ENCODE results near the gene ARMC2. TPM values are rescaled to one million over a fixed set of nuclear protein-coding genes. Genes with fewer than 3 reads are reported as not detected.
"Not testable (repeated sequence)": the region's sequence is repeated elsewhere in the genome, so short reads cannot be mapped to it uniquely, and the experiment has no call there.

The ARMC2 gene
- total RNA-seq, 2 experiments from 2014 or later, result 12.2 to 15.3 TPM

DNA sequence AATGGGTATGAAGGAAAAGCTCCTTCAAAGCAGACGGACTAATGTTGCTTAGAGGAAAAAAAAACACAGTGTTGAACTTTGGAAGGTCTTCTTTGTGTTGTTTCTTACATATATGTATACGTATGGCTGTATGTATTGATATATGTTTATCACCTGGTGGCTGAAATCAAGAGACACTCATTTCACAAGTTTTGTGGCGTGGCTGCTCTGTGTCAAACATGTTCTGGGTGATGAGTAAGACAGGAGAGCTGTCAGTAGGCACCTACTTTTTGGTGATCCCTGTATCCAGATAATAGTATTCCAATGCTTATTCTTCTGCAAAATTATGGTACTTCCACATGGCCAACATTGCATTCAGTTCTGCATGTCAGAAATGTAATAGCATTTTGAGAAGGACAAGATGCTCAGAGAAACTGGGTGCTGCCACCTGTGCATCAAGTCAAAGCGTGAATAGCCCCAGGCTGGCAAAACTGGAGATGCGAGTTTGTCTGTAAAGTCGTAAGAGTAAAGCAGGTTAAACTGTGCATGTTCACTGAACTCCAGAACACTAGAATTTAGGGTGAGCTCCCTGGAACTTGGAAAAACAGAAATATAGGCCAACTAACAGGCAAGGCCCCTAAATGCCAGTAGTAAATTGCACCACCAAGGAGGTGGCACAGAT is 67.9 kb downstream of the ARMC2 start:
- H3K9me3 Mint-ChIP-seq, result no peaks in the 10 kb centered on the region
- POLR2A ChIA-PET, result no interaction called here
- H3K27ac Mint-ChIP-seq, result no peak overlapping the region
- H3K27me3 Mint-ChIP-seq, result peaks cover 12% of the 10 kb centered on the region
- H3K4me3 Mint-ChIP-seq, result no peak overlapping the region
- peaks cover 13% of the 10 kb centered on the region for H3K4me1 Mint-ChIP-seq
- ATAC-seq (ENCODE audit: low read depth) (no peak), DNase-seq (no peak)
- H3K36me3 Mint-ChIP-seq, result peaks cover 4% of the 10 kb centered on the region

DNA sequence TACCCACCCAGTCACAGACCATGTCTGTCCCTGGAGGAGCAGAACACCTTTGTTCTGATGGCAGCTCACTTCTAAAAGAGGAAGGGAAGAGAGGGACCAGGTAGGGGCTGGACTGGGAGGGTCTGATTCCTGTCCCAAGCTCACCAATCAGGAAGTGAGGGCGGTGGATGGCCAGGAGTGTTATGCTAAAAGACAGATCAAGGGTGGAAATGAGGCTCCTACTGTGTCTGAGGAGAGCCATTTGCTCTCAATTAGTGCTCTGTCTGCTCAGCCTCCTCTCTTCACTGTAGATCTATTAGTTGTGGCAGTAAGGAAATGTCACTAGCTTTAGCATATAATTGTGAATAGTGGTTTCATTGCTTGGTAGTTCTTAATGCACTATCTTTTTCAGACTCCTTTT is 72.5 kb downstream of the ARMC2 start:
- no peak for DNase-seq
- H3K4me3 Mint-ChIP-seq, result no peak overlapping the region
- no peak for ATAC-seq (ENCODE audit: low read depth)
- peaks cover 14% of the 10 kb centered on the region for H3K27me3 Mint-ChIP-seq
- peaks cover 28% of the 10 kb centered on the region for H3K36me3 Mint-ChIP-seq
- POLR2A ChIA-PET, result interaction anchor here (0.8 to 1.5 kb wide), 4 partner anchors 16 to 119 kb away, joined by 3 read pairs; no protein-coding TSS in a partner anchor
- peaks cover 3% of the 10 kb centered on the region for H3K9me3 Mint-ChIP-seq
- H3K27ac Mint-ChIP-seq, result peak overlapping the region; percentile 14
- H3K4me1 Mint-ChIP-seq, result peaks cover 32% of the 10 kb centered on the region

DNA sequence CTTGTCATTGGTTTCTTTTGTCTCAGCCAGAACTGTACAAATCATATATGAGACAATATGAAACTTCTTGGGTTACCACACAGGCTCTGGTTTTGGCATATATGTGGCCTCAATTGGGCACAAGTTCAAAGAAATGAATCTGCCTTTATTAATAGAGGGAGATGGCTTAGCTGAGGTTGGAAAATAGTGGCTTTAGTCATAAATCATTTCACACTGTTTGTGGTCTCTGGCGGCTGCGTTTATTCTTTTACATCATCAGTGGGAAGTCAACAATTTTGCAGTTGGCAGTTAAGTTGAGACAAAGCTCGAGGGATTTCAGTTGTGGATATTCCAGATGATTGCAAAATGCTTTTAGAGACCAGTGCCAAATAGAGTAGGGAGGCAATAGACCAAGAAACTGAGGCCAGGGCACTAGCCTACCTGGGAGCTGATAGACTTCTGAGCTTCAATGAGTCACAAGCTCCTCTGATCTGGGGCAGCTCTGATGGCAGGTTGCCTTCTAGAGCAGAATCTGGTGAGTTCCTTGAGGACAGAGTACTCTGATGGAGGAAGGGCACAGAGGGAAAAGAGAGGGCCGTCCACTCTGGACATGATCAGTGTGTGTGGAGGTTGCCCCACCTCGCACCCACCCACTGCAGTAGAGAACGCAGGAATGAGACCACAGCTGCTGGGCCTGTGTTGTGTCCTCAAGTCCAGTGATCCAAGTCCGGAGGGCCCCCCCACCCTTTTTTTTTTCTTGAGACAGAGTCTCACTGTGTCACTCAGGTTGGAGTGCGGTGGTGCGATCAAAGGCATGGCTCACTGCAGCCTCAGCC is 73.5 kb downstream of the ARMC2 start:
- Mint-ChIP-seq H3K27ac (peak overlapping the region; percentile 18), H3K9me3 (peaks cover 4% of the 10 kb centered on the region), H3K27me3 (peaks cover 14% of the 10 kb centered on the region), H3K36me3 (peaks cover 29% of the 10 kb centered on the region), H3K4me3 (peak overlapping the region; percentile 26), H3K4me1 (peaks cover 32% of the 10 kb centered on the region)
- POLR2A ChIA-PET, result interaction anchor here (0.8 to 1.5 kb wide), 2 partner anchors 17 to 19 kb away, joined by 3 read pairs; no protein-coding TSS in a partner anchor
- DNase-seq, result no peak
- peak; percentile 65 for ATAC-seq (ENCODE audit: low read depth)

DNA sequence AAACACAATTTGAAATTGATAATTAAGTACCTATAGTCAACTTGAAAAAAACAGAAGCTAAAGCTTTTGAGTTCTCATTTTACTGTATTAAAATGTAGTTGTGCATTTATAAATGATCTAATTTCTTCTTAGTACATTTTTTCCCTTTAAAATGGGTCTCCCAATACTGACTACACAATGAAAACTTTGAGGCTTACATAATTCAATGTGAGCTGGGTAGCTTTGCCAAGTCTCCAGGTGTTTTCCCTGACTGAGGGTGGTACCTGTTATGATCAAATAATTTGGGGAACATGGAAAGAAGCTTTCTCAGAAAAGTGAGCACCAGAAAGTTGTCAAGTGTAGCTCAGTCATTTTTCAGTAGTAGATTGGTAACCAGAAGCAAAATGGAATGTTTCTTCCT is 74.3 kb downstream of the ARMC2 start:
- ATAC-seq (ENCODE audit: low read depth) (no peak), DNase-seq (no peak)
- peaks cover 11% of the 10 kb centered on the region for H3K27me3 Mint-ChIP-seq
- peaks cover 4% of the 10 kb centered on the region for H3K9me3 Mint-ChIP-seq
- H3K36me3 Mint-ChIP-seq, result peaks cover 28% of the 10 kb centered on the region
- no peak overlapping the region for H3K4me3 Mint-ChIP-seq
- H3K4me1 Mint-ChIP-seq, result peaks cover 32% of the 10 kb centered on the region
- POLR2A ChIA-PET, result interaction anchor here (0.7 to 2.1 kb wide), 3 partner anchors 8 to 93 kb away, joined by 4 to 7 read pairs (median 5); no protein-coding TSS in a partner anchor
- no peak overlapping the region for H3K27ac Mint-ChIP-seq

DNA sequence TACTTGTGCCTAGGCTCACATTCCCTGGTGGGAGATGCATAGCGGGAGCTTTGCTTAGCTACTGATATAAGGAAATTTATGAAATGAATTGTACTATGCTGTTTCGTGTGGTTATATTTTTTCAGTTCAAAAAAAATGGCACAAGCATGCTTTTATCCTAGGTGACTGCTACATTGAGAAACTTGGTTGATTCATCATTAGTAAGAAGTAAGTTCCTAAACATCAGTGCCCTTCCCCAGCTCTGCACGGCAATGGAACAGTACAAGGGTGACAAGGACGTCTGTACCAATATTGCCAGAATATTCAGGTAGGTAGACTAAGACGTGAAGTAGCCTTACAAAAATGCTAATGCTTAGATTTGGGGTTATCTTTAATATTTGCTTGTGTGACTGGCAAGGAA is 79.7 kb downstream of the ARMC2 start:
- peaks cover 19% of the 10 kb centered on the region for H3K36me3 Mint-ChIP-seq
- H3K27ac Mint-ChIP-seq, result no peak overlapping the region
- peaks cover 12% of the 10 kb centered on the region for H3K4me1 Mint-ChIP-seq
- peaks cover 6% of the 10 kb centered on the region for H3K9me3 Mint-ChIP-seq
- no peak overlapping the region for H3K4me3 Mint-ChIP-seq
- H3K27me3 Mint-ChIP-seq, result peaks cover 7% of the 10 kb centered on the region
- ATAC-seq (ENCODE audit: low read depth), result no peak
- no peak for DNase-seq
- POLR2A ChIA-PET, result interaction anchor here (1.5 kb wide), 1 partner anchor 10 kb away, joined by 3 read pairs; no protein-coding TSS in a partner anchor

DNA sequence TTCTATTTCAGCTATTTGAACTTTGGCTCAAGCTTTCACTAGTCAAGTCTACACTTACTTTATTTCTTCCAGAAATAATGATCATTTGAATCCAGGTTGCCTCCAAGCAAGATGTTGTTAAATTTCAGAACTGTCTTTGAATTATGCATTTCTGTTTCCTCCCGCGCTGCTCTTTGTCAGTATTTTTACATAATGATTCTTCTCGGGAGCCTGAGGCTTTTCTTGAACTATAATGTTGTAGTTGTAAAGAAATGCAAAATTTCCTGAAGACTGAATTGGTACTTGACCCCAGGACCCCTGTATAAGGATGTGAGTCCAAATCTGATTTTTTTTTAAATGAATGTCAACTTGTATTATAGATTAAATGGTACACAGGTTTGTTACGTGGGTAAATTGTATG is 80.4 kb downstream of the ARMC2 start:
- H3K4me1 Mint-ChIP-seq, result peaks cover 11% of the 10 kb centered on the region
- POLR2A ChIA-PET, result interaction anchor here (1.5 kb wide), 1 partner anchor 11 kb away, joined by 3 read pairs; no protein-coding TSS in a partner anchor
- DNase-seq (no peak), ATAC-seq (ENCODE audit: low read depth) (no peak)
- H3K36me3 Mint-ChIP-seq, result peaks cover 23% of the 10 kb centered on the region
- H3K4me3 Mint-ChIP-seq, result no peak overlapping the region
- H3K9me3 Mint-ChIP-seq, result peaks cover 6% of the 10 kb centered on the region
- no peak overlapping the region for H3K27ac Mint-ChIP-seq
- H3K27me3 Mint-ChIP-seq, result peaks cover 6% of the 10 kb centered on the region

DNA sequence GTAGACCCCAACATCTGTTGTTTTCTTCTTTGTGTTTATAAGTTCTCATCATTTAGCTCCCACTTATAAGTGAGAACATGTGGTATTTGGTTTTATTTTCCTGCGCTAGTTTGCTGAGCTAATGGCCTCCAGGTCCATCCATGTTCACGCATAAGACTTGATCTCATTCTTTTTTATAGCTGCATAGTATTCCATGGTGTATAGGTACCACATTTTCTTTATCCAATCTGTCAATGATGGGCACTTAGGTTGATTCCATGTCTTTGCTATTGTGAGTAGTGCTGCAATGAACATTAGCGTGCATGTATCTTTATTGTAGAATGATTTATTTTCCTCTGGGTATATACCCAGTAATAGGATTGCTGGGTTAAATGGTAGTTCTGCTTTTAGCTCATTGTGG is 82.9 kb downstream of the ARMC2 start:
- POLR2A ChIA-PET, H3K36me3 Mint-ChIP-seq, H3K4me1 Mint-ChIP-seq: not testable (repeated sequence)

DNA sequence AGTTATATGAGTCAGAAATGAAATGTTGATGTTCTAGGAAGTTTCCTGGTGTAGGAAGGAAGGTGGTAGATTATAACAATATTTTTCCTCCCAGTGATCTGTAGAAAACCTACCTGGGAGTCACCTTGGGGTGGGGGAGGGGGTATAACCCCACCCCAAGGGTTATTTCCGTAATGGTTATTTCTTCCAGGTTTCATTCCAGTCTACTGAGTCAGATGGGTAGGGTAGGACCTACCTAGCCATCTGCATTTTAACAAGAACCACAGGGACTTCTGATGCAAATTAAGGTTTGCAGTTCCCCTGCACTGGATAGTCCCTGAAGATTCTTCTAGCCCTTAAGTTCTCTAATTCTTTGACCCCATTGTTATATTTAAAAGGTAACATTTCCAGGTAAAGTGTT is 88.9 kb downstream of the ARMC2 start:
- ATAC-seq (ENCODE audit: low read depth) (no peak), DNase-seq (no peak)
- Mint-ChIP-seq H3K27me3 (no peaks in the 10 kb centered on the region), H3K27ac (no peak overlapping the region), H3K4me3 (no peak overlapping the region), H3K9me3 (peaks cover 4% of the 10 kb centered on the region), H3K36me3 (peaks cover 23% of the 10 kb centered on the region), H3K4me1 (peaks cover 9% of the 10 kb centered on the region)
- POLR2A ChIA-PET, result no interaction called here

More for the DNA sequence above, 82.9 kb downstream of the ARMC2 start:
- H3K27me3 Mint-ChIP-seq; H3K27ac Mint-ChIP-seq; H3K4me3 Mint-ChIP-seq; DNase-seq; ATAC-seq (ENCODE audit: low read depth); H3K9me3 Mint-ChIP-seq: not testable (repeated sequence)

DNA sequence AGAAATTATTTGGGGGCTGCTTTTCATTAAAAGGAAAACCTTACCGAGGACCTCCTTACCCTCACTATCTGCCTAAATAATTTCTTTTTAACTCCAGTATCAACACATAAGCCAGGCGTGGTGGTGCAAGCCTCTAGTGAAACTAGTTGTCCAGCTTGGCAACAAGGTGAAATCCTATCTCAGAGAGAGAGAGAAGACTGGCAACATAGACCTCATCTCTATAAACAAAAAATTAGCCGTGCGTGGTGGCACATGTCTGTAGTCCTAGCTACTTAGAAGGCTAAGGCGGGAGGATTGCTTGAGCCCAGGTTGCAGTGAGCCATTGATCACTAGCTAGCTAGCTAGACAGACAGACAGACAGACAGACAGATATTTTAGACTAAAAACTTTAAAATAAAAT is 92.5 kb downstream of the ARMC2 start:
- no peaks in the 10 kb centered on the region for H3K27me3 Mint-ChIP-seq
- no peak overlapping the region for H3K27ac Mint-ChIP-seq
- no peak overlapping the region for H3K4me3 Mint-ChIP-seq
- H3K9me3 Mint-ChIP-seq, result peaks cover 3% of the 10 kb centered on the region
- H3K36me3 Mint-ChIP-seq, result peaks cover 17% of the 10 kb centered on the region
- H3K4me1 Mint-ChIP-seq, result peaks cover 23% of the 10 kb centered on the region
- POLR2A ChIA-PET, result interaction anchor here (0.6 to 2.2 kb wide), 2 partner anchors 17 to 119 kb away, joined by 3 to 7 read pairs; no protein-coding TSS in a partner anchor
- no peak for ATAC-seq (ENCODE audit: low read depth)
- DNase-seq, result no peak

DNA sequence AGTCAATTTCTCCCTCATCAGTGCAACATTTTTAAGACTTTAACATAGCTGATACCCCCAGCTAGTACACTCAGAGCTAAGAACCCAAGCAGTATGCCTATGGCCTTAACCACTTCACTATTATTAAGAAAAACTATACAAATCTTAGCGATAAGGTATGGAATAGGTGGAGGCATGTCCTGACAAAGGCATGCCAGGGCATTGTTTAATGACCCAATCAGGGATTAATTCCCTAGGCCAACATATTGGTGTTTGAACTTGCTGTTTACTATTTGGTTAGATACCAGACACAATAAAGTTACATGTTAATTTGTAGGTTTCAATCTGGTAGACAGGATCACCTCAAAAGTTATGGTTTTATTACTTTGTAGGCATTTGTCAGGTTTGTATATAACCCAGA is 93.1 kb downstream of the ARMC2 start:
- H3K27me3 Mint-ChIP-seq, result no peaks in the 10 kb centered on the region
- no peak overlapping the region for H3K27ac Mint-ChIP-seq
- H3K4me1 Mint-ChIP-seq, result peaks cover 26% of the 10 kb centered on the region
- H3K9me3 Mint-ChIP-seq, result peaks cover 3% of the 10 kb centered on the region
- POLR2A ChIA-PET, result interaction anchor here (2.2 kb wide), 1 partner anchor 18 kb away, joined by 7 read pairs; no protein-coding TSS in a partner anchor
- peaks cover 17% of the 10 kb centered on the region for H3K36me3 Mint-ChIP-seq
- no peak overlapping the region for H3K4me3 Mint-ChIP-seq
- no peak for ATAC-seq (ENCODE audit: low read depth)
- no peak for DNase-seq

DNA sequence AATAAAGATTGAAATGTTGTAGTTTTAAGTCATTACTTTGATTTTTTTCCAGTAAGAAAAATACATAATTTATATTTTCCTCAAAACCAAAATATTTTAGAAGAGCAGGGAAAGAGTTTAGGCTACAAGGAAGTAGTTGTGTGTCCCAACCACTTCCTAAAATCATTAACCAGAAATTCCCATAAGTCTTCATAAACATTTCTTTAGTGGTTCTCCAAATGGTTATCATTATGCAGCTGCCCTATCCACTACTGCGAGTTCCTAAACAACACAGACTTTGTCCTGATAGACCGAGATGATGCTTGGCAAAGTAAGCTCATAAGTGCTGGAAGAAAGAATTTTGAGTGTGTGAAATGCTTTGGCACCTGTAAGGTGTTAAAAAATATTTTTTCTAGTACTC is 93.6 kb downstream of the ARMC2 start:
- peaks cover 3% of the 10 kb centered on the region for H3K9me3 Mint-ChIP-seq
- DNase-seq (no peak), ATAC-seq (ENCODE audit: low read depth) (no peak)
- H3K27me3 Mint-ChIP-seq, result no peaks in the 10 kb centered on the region
- peaks cover 19% of the 10 kb centered on the region for H3K36me3 Mint-ChIP-seq
- H3K4me1 Mint-ChIP-seq, result peaks cover 30% of the 10 kb centered on the region
- H3K27ac Mint-ChIP-seq, result no peak overlapping the region
- POLR2A ChIA-PET, result interaction anchor here (1.7 kb wide), 1 partner anchor 153 kb away, joined by 5 read pairs; the partner anchor contains the start of genes CEP57L1 and SESN1
- no peak overlapping the region for H3K4me3 Mint-ChIP-seq

DNA sequence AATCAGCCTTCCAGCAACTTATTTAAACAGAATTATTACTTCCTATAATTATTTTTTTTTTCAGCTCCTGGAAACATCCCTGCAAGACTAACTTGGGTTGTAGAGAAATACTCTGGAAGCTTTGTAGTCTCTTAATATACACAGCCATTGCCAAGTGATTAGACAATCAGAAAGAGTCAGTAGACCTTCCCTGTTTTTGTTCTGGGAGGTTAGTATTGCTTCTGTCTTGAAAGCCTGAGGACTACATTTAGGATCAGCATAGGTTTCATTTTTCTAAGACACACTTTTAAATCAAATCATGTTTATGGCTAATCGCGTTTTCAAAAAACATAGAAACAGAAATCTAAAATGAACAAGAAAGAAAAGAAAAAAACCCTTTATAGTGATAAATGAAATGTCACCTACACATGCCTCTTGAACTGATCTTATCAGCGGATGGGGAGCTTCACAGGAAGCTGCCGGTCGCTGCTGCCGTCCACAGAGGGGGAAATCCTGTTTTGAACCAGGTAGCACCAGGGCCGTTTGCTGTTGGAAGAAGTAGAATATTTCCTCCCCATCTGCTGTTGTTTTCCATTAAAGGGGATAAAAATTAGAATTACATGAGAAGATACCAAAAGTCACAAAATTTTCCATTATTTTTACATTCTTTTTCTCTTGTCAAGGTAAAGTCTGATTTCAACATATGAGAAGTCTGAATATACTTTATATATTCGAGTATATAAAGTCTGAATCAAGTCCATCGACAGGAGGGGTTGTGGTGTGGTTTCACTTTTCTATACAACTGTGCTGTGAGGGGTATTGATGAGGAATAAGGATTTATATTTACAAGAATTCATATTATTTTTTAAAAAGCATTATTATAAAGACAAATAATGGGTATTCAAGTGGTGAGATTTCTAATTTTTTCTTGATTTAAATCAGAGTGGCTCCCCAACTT is 94.6 kb downstream of the ARMC2 start:
- Mint-ChIP-seq H3K36me3 (peaks cover 21% of the 10 kb centered on the region), H3K27me3 (no peaks in the 10 kb centered on the region), H3K9me3 (peaks cover 3% of the 10 kb centered on the region), H3K4me3 (peak overlapping the region; percentile 85), H3K4me1 (peaks cover 34% of the 10 kb centered on the region), H3K27ac (peak overlapping the region; percentile 94)
- ATAC-seq (ENCODE audit: low read depth), result peak; percentile 99
- DNase-seq, result peak; percentile 53
- POLR2A ChIA-PET, result interaction anchor here (1.1 to 1.7 kb wide), 3 partner anchors 17 to 152 kb away, joined by 3 to 5 read pairs (median 4); partner anchors contain the start of genes CEP57L1 and SESN1

All from activated naive CD8-positive, alpha-beta T cell treated with anti-CD3 and anti-CD28 coated beads, Interleukin-2, amount 10 ng/mL, durations not matched to agents 7 days and 5 days (primary cell).